Heart left ventricle (tissue), 13 donors: ENCODE data around the gene PHKB.

Experiments used
- POLR2A ChIP-seq, 2 donors: fragments of 450-650 bp; IDR thresholded peaks; one replicate each; pipeline ENCODE4 v1.6.1; 2017; ENCODE audit warnings: antibody characterized with exemption in 2 of 2, mild to moderate bottlenecking in 2 of 2, moderate library complexity in 2 of 2
- TF ChIP-seq, protein P1 (sequence below), 12 donors: fragments of 200-600 bp; sonication (generic) in 4 of 12; IDR thresholded peaks; one replicate each; pipeline versions ENCODE4 v1.5.0 to v1.8.0; 2018 to 2022; ENCODE audit warnings: antibody characterized with exemption in 12 of 12, mild to moderate bottlenecking in 5 of 12
- donor health status: ischemic (EF 13 %, LVEDD 7.1; RV severe dilation, severe dysfunction).
- donor health status: DM: no; HTN: yes; CAD: no.
- donor health status: DM: no; HTN: no; CAD: no.
- donor health status: ischemic (EF 25% LVEDD 6.9; RV normal size, moderate dysfunction).
- donor health status: ischemic (EF 25% LVEDD 5.7; RV mildly dilated, moderate dysfunction).
- donor health status: ischemic (EF 35%, LVEDD 5.7; RV mildly dilated, moderate dysfunction).
- donor health status: nonischemic (EF 11% LVEDD 7.7; RV severe dilation, severe dysfunction).
- donor health status: DM: yes; HTN: yes; CAD: no.
- donor health status: PGD.
- donor health status: ischemic (EF 29% LVEDD 5.4; RV normal size, mild dysfunction).
- donor health status: nonischemic (EF 23%, LVEDD 6.1; RV moderate dilation, normal function).

DNA sequence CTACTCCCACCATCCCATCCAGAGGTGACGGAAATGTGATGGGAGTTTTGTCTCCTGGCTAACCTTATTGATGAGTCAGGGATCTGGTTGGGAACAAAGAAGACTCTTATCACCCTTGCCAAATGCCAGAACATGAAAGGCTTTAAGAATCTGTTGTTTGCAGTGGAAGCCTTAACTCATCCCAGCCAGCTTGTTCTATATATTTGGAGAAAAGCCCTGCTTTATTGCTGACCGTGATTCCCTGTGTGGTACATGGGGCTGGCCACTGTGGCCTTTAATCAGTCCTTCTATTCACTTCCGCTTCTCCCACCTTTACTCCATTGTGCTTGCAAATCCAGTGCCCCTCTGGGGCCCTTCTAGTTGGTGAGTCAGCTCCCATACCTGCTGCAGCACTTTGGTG lies 156.6 kb downstream of the PHKB start:
- TF ChIP-seq, protein P1, sequence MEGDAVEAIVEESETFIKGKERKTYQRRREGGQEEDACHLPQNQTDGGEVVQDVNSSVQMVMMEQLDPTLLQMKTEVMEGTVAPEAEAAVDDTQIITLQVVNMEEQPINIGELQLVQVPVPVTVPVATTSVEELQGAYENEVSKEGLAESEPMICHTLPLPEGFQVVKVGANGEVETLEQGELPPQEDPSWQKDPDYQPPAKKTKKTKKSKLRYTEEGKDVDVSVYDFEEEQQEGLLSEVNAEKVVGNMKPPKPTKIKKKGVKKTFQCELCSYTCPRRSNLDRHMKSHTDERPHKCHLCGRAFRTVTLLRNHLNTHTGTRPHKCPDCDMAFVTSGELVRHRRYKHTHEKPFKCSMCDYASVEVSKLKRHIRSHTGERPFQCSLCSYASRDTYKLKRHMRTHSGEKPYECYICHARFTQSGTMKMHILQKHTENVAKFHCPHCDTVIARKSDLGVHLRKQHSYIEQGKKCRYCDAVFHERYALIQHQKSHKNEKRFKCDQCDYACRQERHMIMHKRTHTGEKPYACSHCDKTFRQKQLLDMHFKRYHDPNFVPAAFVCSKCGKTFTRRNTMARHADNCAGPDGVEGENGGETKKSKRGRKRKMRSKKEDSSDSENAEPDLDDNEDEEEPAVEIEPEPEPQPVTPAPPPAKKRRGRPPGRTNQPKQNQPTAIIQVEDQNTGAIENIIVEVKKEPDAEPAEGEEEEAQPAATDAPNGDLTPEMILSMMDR (IDR thresholded peaks at IDR 0.05): no peak
- TF ChIP-seq POLR2A (IDR thresholded peaks at IDR 0.05): no peak
